GM19035 (cell line): ENCODE measurements around the gene THOC5.

ENCODE experiments used
- ATAC-seq: cut with Tn5 transposase; IDR thresholded peaks from one replicate; pipeline ENCODE4 v1.9.1; 2021; ENCODE audit not compliant: unreplicated experiment

The THOC5 gene

DNA sequence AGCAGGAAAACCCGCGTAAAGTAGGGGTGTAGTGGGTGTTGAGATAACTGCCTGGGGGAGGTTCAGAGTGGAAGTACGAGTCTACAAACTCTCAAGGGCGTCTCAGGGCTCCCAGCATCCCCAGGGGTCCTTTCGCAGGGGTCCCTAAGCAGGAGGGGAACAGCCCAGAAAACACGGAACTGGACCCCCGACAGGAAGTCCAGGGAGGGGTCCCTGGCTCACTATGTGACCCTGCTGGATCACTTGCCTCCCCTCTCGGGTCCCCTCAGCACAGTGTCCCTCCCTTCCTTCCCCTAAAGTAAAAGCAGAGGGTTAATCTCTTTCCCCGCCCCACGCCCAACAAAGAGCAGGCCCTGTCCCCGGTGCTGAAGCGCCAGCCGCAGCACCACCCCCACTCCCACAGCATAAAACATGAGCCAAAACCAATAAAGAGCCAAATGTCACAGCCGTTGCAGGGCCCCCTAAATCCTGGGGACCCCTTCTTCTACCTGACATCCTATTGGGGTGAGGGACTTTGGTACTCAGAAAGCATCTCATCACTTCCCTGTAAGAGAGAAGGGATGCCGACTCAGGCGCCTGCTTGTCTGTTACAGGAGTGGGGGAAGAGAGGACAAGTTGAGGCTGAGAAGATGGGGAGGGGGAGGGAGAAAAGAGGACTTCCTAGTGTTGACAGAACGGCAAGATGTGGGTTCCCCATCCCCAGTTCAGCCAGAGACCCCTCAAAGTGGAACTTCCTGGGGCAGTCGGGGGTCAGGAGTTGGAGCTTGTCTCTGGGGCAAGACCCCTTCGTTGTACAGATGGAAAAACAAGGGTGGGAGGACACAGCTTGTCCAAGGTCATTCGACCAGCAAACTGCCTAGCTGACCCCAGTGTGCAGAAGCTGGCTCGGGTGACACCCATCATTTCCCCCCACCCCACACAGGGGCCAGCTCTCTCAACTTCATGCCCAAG is 75.0 kb downstream of the THOC5 start:
- ATAC-seq, result no peak

DNA sequence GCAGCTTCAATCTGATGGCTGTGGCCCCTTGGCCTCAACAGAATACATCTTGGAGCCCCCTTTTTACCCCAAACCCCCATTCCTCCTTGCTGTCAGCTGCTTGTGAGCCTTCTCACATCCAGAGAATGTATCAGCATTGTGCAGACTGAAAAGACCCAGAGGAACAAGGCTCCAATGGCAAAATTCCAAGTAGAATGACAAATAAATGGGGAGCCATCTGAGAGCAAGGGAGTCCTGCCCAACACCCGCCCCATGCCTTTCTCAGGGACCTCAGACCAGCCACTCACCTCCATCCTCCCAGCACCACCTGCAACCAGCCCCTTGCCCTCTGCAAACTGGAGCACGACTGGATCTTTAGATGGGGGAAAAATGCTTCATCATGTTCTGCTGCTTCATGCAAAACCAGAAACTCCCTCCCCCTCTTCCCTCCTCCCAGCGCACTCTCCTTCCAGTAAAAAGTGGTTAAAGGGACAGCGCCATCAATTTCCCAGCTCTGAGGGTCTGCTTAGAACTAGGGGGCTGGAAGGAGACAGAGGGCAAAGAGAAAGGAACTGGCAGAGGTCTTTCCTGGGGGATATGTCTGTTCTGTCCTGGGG is 75.7 kb downstream of the THOC5 start:
- no peak for ATAC-seq

GRCh38 chr22:29476116-29476515 is 77.4 kb downstream of the THOC5 start:
- no peak for ATAC-seq

DNA sequence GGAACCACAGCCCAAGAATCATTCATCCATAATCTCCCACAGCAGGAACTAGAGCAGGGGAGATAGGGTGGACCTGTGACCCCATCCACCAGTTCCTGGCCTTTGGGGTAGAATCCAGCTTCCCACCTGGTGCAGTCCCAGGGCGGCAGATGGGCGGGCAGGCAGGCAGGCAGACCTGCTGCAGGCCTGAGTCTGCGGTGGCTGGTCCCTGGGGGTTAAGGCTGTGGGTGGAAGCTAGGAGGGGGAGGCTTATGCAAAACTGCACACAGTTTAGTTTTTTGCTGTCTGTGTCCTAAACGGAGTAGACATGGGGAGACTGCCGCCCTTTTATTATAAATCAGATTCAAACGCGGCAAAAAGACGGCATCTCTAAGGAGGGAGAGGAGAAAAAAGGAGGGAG is 78.0 kb downstream of the THOC5 start:
- ATAC-seq, result no peak

GRCh38 chr22:29473001-29473400 is 80.6 kb downstream of the THOC5 start:
- no peak for ATAC-seq

DNA sequence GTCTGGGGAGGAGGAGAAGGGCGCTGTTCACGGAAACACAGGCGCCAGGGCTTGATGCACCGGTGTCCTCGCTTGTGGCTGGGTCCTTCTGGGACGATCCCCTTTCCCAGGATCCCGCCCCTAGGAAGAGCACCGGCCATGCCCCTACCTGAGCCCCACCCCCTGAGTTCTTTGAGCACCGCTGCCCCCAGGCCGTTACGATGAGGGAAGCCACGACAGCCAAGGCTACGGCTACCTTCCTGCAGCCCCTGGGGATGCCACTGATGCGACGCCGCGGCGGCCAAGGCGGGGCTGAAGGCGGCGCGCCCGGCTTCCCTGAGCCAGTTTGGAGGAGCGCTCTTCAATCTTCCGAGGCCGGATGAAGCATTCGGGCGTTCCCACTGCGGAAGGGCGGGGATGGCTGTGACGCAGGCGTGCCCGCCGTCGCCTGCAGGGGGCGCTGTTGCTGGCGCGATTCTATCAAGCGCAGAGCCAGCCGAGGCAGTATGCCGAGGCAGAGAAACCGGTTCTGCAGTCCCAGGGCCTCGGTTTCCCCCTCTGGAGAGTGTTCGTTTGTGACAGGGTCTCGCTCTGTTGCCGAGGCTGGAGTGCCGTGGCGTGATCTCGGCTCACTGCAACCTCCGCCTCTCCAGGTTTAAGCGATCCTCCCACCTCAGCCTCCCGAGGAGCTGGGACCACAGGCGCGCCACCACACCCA is 83.2 kb downstream of the THOC5 start:
- ATAC-seq, result no peak

DNA sequence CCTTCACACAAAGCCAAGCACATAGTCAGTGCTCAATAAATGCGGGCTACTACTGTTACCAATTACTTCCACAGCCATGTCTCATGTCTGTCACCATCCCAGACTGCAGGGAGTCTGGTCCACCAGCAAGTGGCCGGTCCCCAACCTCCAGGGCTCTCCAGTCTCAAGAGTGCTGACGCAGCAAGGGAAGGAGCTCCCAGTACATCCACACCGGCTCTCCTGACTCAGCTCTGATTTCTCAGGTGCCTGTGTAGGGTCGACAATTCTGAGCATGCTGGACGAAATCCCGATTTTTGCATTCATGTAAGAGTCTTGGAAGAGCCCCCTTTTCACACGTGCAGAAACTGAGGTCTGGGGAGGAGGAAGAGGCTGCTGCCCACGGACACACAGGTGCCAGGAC is 83.8 kb downstream of the THOC5 start:
- no peak for ATAC-seq

- no peak for ATAC-seq
Observed at GRCh38 chr22:29464581-29464980, 89.0 kb downstream of the THOC5 start.

DNA sequence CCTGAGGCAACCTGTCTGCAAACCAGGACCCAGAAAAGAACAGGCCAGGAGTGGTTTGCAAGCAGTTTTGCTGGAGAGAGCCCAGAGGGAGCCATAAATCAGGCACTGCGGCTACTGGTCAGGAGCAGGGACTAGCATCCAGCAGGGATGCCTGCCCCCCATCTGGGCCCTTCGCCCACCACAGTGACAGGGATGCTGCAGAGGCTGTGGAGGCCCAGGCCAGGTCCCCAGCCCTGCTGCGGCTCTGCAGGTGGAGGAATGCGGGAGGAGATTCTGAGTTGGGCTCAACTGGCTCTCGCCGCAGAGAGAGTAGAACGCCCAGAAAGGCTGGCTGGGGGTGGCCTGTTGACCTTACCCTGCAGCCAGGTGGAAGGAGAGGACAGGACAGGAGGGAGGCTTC is 89.9 kb downstream of the THOC5 start:
- no peak for ATAC-seq

DNA sequence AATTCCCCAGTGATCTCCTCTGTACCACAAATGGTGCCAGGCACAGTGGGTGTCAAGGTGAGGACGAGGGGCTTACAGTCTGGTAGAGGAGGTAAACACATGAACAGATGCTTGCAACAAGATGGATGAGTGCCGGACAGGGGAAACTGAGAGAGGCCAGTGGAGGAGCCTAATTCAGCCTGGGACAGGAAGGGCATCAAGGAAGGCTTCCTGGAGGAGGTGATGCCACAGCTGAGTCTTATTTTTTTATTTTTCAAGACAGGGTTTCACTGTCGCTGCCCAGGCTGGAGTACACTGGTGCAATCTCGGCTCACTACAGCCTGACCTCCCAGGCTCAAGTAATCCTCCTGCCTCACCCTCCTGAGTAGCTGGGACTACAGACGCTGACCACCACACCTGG is 92.3 kb downstream of the THOC5 start:
- no peak for ATAC-seq

GRCh38 chr22:29459773-29460172 is 93.8 kb downstream of the THOC5 start:
- no peak for ATAC-seq

GRCh38 chr22:29458551-29458950 is 95.0 kb downstream of the THOC5 start:
- no peak for ATAC-seq

DNA sequence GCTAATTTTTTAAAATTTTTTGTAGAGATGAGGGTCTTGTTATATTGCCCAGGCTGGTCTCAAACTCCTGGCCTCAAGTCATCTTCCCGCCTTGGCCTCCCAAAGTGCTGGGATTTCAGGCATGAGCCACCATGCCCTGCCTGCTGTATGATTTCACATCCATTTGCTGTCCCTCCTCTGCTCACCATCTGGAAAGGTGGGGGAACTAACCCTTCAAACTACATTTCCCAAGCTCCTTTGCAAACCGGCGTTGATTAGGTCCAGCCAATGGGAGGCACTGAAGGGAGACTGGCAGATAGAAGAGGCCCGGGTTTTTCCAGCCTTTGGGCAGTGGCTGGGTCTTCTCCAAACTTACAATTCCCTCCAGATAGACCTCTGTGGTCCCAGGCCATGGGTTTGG is 95.8 kb downstream of the THOC5 start:
- no peak for ATAC-seq

GRCh38 chr22:29456211-29456671 is 97.3 kb downstream of the THOC5 start:
- ATAC-seq, result no peak
